Effector CD4-positive, alpha-beta T cell (primary cell): Measurements from ENCODE around the gene SRBD1.
A peak's percentile ranks its signal among the peaks of the same experiment; 100 is the strongest.

Source experiments
- DNase-seq: peaks from one replicate; pipeline ENCODE4 v3.0.0-alpha.2; 2020

SRBD1 gene

GRCh38 chr2:45631319-45631718 lies 20.3 kb upstream of the SRBD1 start:
- no peak for DNase-seq

DNA sequence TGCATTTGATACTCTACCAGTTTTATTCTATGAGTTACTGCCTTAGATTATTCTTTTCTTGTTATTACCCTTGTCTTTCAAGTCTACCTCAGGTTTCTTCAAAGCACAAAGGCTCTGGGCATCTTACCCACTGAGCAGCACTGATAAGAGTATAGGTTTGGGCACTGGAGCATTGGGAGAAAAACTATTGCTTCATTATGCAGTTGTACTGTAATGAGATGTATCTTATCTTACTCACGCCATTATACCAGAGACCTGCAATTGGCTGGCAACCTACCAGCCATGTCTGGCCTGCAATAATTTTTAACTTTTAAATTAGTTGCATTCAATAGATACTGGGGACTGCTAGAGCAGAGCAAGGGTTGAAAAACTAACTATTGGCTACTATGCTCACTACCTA lies 18.9 kb upstream of the SRBD1 start:
- no peak for DNase-seq

- DNase-seq: no peak
Measured at GRCh38 chr2:45627911-45628310, 16.8 kb upstream of the SRBD1 start.

DNA sequence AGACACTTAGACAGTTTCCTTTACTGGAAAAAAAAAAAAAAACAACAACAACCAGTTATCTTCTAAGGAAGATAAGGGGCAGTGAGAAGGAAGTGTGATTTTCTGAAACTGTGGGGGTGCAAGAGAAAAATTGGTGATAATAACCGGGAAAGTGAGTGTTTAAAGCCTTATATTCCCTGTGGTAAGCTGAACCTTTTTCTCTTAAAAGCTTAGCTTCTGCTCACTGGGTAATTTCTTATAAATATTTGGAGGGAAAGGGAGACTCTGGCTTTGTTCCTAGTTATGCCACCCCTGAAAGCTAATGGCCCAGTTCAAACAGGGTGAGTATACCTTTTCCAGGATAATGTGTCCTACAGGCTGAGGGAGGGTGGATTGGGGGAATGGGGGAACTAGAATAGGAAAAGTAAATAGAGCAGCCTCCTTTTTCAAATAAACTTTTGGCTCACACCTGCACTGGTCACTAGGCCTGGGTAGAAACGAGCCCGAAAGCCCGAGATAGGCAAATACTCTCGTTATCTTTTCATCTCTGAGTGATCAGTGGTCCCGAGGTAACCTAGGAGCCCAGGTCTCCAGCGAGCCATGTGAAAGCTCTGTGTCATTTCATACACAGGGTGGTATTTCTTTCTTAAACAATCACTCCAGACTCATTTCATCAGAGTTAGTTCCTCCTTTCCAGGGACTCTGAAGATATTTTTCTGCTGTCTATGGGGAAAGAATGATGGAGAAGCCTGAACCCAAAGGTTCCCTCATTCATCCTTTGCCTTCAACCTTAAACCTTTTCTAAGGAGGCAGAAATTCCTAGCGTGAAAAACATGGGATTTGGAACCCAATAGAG lies 15.5 kb upstream of the SRBD1 start:
- DNase-seq: no peak

GRCh38 chr2:45625824-45626223 lies 14.8 kb upstream of the SRBD1 start:
- no peak for DNase-seq

GRCh38 chr2:45623098-45623497 lies 12.0 kb upstream of the SRBD1 start:
- no peak for DNase-seq

- DNase-seq: no peak
Measured at GRCh38 chr2:45622336-45623075, 11.4 kb upstream of the SRBD1 start.

- no peak for DNase-seq
Measured at GRCh38 chr2:45617496-45617895, 6.4 kb upstream of the SRBD1 start.

- no peak for DNase-seq
Measured at GRCh38 chr2:45616658-45617411, 5.8 kb upstream of the SRBD1 start.

DNA sequence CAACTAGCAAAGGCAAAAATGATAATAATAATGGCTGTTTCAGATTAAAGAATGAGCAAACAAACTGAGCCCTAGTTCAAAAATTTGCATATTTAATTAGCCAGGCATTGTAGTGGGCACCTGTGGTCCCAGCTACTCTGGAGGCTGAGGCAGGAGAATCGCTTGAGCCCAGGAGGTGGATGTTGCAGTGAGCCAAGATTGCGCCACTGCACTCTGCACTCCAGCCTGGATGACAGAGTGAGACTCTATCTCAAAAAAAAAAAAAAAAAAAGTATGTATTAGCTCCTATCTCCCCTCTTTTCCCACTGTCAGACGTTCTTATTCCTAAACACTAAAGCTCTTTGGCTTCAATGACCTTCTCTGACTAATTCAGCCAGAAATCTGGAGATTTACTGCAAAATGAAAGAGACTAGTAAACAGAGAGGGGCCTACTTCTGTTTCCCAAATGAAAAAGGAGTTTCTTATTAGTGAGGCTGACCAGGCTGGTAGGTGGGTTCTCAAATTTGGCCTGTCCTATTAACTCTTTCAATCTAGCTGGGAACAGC lies 3.9 kb upstream of the SRBD1 start:
- DNase-seq: no peak

DNA sequence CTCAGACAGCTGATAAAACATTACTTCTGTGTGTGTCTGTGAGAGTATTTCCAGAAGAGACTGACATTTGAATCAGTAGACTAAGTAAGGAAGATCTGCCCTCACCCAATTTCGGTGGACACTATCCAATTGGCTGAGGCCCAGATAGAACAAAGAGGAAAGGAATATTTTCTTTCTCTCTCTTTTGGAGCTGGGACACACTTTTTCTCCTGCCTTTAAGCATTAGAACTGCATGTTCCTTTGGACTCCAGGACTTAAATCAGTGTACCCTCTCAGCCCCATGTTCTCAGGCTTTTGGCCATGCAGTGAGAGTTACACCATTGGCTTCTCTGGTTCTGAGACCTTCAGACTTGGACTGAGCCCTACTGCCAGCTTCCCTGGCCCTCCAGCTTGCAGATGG lies 3.3 kb upstream of the SRBD1 start:
- no peak for DNase-seq

- DNase-seq: no peak
Measured at GRCh38 chr2:45612731-45613130, 1.7 kb upstream of the SRBD1 start.

- no peak for DNase-seq
Measured at GRCh38 chr2:45612285-45612684, 1.2 kb upstream of the SRBD1 start.

GRCh38 chr2:45610281-45611019 lies 617 bp downstream of the SRBD1 start:
- DNase-seq: peak; percentile 23

DNA sequence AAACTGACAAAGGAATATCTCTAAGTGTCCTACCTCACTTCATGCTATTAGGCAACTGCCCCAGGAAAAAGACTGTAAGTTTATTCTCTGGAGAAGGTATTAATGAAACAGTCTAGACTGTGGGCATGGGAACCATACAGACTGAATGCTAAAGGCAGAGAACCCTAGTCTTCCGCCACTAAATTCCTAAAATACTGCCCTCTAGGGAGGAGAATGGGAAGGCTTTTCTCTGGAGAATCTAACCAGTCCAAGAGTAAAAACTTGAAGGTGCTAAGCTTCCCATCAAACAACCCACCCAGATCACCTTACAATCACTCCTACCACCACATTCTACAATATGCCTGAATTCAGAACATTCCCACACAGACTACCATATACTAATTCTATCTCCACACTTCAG lies 3.4 kb downstream of the SRBD1 start:
- no peak for DNase-seq

DNA sequence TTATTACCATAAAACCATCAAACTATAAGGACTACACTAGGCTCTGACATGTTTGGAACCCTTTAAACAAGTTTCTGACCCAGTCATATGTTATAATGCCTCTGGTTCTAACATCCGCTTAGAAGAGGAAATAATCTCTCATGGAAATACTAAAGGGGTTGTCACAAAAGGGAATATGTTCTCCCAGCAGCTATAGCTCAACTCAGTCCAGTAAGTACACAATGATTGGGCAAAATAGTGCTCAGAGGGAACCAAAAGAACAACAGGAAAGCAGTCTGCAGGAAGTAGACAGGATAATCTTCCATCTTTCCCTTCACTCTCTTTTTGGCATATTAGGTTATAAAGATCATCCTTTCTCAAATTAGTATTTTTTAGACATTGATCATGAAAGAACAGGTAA lies 4.3 kb downstream of the SRBD1 start:
- no peak for DNase-seq

GRCh38 chr2:45605116-45605515 lies 6.0 kb downstream of the SRBD1 start:
- DNase-seq: no peak

DNA sequence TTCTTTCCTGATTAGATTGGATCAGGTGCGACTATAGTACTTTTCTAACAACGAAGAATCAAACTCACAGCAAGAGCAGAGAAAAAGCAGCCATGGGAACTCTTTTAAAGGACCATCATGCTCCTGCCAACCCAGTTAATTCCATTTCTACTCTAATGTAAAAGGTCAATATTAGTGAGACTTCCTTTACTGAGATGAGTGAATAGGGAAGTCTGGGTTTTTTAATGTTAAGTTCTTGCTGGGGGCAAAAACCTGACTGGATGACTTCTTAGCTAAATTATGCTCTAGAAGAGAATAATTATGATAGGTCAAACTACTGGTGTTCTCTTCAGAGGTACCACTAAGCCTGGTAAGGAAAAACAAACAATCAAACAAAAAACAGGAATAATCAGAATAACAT lies 8.4 kb downstream of the SRBD1 start:
- no peak for DNase-seq

- DNase-seq: no peak
Measured at GRCh38 chr2:45598545-45598944, 12.5 kb downstream of the SRBD1 start.

DNA sequence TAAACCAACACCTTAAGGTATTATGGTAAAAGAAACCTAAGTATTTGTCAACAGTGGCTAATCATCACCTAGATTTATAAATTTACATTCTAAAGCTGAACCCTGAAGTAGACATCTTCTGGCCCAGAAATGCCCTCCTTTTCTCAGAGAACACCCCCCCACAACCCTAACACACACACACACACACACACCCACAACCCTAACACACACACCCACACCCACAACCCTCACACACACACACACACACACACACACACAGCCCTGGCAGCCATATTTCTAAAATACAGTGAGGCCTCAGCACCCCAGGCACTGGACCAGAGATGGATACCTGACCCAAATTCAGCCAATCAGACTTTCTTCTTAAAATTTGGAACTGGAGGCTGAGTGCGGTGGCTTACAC lies 14.3 kb downstream of the SRBD1 start:
- DNase-seq: no peak

DNA sequence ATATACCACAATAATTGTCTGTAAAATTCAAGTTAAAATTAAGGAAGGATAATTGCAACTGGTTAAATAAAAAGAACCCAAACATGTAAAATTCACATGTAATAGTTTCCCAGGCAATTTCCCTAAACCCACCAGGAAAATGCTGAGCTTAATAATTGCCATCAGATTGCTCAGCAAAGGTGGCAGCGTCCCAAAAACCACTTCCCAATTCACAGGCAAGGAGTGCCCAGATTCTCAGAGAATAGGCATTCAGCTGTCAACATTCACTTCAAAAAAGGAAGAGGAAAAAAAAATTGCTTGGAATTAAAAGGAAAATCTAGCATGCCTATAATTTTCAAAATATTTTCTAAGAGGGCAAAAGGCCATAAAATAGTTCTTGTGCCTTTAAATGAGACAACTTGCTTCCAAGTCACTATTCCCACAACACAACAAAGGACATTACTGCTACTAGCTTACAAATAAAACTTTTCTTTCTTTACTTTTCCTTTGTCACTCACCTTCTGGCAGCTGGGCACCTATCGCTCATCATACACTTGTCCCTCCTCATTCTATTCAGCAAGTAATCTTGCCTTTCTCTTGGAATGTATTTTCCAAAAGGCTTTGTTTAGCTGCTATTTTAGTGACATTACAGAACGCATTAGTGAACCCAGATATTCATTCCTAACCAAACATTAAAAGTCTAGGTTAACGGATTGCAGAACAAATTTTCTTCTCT lies 15.2 kb downstream of the SRBD1 start:
- DNase-seq: no peak

DNA sequence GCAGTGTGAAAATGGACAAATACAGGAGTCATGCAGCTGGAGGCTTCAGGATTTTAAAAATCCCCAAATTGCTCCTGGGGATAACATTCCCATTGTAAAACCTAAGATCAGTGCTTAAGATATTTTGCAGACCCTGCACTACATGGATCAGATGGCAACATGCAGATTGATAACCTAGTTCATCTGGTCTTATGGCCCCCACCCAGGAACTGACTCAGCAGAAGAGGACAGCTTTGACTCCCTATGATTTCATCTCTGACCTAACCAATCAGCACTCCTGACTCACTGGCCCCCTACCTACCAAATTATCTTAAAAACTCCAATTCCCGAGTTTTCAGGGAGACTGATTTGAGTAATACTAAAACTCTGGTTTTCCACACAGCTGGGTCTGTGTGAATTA lies 20.0 kb downstream of the SRBD1 start:
- no peak for DNase-seq
